GM19467 (cell line): Measurements from ENCODE around the gene OGFOD2.
"Not testable (repeated sequence)": the region's sequence is repeated elsewhere in the genome, so short reads cannot be mapped to it uniquely, and the experiment has no call there.

Experiments used
- ATAC-seq: cut with Tn5 transposase; IDR thresholded peaks from one replicate; pipeline ENCODE4 v1.9.1; 2021; ENCODE audit warnings: mild to moderate bottlenecking, moderate library complexity; ENCODE audit not compliant: unreplicated experiment

Gene OGFOD2

DNA sequence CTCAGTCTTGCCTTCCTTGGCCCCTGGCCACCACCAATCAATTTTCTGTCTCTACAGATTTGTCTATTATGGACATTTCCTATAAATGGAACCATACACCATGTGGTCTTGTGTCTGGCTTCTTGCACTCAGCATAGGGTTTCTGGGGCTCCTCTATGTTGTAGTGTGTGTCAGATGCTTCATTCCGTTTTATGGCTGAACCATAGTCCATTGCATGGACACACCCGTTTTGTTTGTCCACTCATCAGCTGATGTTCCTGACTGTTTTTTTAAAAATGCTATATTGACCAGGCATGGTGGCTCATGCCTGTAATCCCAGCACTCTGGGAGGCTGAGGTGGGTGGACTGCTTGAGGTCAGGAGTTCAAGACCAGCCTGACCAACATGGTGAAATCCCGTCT, 26.4 kb downstream of the OGFOD2 start:
- no peak for ATAC-seq

DNA sequence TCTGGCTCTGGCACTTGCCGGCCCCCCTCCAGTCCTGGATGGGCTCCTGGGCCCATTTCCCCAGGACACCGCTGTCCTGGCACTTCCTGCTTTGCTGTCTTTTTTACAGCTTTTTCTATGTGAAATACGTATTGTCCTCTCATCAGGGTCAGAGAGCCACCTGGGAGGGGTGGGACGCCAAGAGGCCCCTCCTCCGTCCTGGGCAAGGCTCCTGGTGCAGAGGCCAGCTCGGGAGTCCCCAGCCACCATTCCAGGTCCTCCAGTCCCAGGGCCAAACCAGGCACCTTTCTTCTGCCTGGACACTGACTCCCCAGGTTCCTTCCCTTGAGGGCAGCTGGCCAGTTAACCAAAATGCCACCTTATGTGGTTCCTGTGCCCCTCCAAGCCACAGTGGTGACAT, 28.2 kb downstream of the OGFOD2 start:
- ATAC-seq = no peak

- no peak for ATAC-seq
These were observed 29.2 kb downstream of the OGFOD2 start for GRCh38 chr12:123004287-123004686.

GRCh38 chr12:123005081-123005626, 30.1 kb downstream of the OGFOD2 start:
- no peak for ATAC-seq

DNA sequence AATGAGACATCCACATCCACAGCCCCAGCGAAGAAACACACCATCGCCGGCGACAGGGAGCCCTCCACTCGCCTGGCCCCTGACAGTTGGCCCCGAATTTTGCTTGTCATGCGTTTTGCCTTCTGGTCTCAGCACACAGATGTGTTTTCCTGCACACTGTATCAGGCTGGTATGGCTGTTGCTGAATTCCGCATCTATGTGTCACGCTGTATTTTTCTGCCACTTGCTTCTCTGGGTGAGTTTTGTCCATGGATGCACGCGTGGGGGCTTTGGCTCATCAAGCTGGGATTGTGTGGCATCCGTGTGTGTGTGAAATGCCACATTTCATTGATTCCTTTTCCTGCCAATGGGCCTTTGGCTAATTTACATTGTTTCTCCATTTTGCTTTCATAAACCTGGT, 31.9 kb downstream of the OGFOD2 start:
- no peak for ATAC-seq

DNA sequence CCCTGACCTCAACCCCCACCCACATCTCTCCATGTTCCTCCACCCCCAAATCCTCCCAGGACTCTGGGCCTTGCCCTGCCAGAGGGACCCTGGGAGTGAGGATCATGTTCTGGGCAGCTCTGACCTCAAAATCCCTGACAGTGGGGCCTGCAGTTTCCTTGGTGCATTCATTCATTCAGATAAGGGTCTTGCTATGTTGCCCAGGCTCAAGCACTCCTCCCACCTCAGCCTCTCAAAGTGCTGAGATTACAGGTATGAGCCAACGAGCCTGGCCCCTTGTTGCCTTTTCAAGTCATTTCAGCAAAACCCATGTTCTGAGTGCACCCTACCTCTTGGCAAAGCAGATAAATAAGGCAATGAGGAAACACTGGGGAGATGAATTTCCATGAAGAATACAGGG, 35.1 kb downstream of the OGFOD2 start:
- ATAC-seq = no peak

DNA sequence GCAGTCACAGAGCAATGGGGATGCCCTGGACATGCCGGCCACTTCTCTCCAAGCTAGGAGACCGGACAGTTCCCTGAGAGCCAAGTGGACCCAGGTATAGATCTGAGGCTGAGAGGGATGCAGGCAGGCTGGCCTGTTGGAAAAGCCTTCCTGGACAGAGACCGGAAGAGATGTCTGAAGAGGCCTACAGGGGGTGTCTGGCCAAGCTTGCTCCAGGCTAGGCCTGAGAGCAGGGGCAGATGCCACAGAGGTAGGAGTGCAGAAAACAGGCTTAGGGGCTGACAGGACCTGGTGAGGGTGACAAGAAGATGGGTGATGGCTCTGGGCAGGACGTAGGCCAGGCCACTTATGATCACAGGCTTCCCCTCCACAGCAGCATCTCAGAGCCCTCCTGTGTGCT, 35.6 kb downstream of the OGFOD2 start:
- ATAC-seq = no peak

GRCh38 chr12:123011701-123012100, 36.7 kb downstream of the OGFOD2 start:
- ATAC-seq = no peak

- no peak for ATAC-seq
These were observed 38.4 kb downstream of the OGFOD2 start for GRCh38 chr12:123013185-123014095.

DNA sequence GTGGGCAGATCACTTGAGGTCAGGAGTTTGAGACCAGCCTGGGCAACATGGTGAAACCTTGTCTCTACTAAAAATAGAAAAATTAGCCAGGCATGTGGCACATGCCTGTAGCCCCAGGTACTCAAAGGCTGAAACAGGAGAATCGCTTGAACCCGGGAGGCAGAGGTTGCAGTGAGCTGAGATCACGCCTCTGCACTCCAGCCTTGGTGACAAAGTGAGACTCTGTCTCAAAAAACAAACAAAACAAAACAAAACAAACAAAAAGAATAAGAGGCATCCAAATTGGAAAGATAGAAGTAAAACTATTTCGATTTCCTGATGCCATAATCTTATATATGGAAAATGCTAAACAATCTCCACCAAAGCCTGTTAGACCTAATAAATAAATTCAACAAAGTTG, 39.4 kb downstream of the OGFOD2 start:
- not testable (repeated sequence) for ATAC-seq

- no peak for ATAC-seq
These were observed 42.7 kb downstream of the OGFOD2 start for GRCh38 chr12:123017753-123018152.

GRCh38 chr12:123019841-123020138, 44.7 kb downstream of the OGFOD2 start:
- no peak for ATAC-seq

GRCh38 chr12:123021688-123022604, 46.9 kb downstream of the OGFOD2 start:
- ATAC-seq = no peak

DNA sequence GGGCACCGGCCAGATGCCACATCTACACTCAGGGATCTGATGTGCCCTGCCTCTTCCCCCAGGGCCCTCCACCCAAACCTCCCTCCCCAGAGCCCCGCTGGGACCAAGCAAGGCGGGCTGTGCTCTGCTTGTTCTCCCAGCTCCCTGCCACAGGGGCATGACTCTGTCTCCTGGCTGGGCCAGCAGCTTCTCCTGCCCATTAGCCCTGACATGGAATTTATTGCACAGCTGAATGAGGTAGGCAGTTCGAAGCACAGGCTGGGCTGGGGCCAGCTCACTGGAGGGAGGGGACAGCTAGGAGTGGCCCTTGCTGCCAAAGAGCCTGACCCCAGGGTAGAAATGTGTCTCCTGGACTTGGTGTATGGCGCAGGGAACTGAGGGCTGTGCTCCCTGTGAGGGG, 47.8 kb downstream of the OGFOD2 start:
- no peak for ATAC-seq

GRCh38 chr12:123024819-123025391, 49.9 kb downstream of the OGFOD2 start:
- no peak for ATAC-seq

DNA sequence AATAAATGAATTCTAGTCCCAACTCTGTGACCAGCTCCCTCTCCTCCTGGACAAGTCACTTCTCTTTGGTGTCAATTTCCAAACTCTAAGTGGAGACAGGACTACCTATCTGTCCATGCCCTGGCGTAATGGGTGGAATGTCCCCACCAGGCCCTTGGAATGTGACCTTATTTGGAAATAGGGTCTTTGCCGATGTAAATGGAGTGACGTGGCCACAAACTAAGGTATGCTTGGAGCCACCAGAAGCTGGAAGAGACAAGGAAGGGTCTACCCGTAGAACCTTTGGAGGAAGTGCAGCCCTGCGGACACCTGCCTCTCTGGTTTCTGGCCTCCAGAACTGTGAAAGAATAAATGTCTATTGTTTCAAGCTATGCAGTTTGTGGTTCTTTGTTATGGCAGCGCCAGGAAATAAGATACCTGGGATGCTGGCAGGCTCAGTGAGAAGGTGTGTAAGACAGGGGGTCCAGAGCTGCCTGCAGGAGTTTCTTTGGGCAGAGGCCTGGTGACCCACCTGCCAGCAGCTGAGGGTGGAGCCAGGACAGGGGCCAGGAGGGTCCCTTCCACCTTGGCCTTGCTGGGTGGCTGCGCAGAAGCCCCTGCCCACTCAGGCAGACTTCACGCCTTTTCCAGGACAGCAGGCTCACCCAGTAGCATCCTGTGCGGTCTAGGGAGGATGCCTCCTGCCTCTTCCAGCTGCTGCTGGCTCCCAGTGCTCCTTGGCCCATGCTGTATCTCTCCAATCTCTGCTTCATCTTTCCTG, 51.2 kb downstream of the OGFOD2 start:
- no peak for ATAC-seq

- ATAC-seq = no peak
These were observed 52.8 kb downstream of the OGFOD2 start for GRCh38 chr12:123027726-123028445.

- no peak for ATAC-seq
These were observed 53.4 kb downstream of the OGFOD2 start for GRCh38 chr12:123028475-123028874.

- no peak for ATAC-seq
These were observed 54.5 kb downstream of the OGFOD2 start for GRCh38 chr12:123029550-123029949.
